Measurements from ENCODE around the gene SVBP. TPM values are rescaled to one million over a fixed set of nuclear protein-coding genes. Genes with fewer than 3 reads are reported as not detected.

The SVBP gene
- total RNA-seq, 1 experiment from 2014 or later = 18.6 TPM

- no peak overlapping the region for H3K27ac Mint-ChIP-seq (ENCODE audit: unreplicated experiment)
- Histone ChIP-seq H3K4me1 (no peaks in the 10 kb centered on the region), H3K36me3 (ENCODE audit: control insufficient read depth, insufficient read depth, low read length) (no peaks in the 10 kb centered on the region), H3K4me3 (ENCODE audit: low read depth, low read length) (no peak overlapping the region), H3K9me3 (no peaks in the 10 kb centered on the region), H3K27me3 (replicated peaks; ENCODE audit: control insufficient read depth, insufficient read depth, low read length) (no peaks in the 10 kb centered on the region)
- H3K9me3 Mint-ChIP-seq (ENCODE audit: unreplicated experiment) = no peaks in the 10 kb centered on the region
- TF ChIP-seq, protein P1, sequence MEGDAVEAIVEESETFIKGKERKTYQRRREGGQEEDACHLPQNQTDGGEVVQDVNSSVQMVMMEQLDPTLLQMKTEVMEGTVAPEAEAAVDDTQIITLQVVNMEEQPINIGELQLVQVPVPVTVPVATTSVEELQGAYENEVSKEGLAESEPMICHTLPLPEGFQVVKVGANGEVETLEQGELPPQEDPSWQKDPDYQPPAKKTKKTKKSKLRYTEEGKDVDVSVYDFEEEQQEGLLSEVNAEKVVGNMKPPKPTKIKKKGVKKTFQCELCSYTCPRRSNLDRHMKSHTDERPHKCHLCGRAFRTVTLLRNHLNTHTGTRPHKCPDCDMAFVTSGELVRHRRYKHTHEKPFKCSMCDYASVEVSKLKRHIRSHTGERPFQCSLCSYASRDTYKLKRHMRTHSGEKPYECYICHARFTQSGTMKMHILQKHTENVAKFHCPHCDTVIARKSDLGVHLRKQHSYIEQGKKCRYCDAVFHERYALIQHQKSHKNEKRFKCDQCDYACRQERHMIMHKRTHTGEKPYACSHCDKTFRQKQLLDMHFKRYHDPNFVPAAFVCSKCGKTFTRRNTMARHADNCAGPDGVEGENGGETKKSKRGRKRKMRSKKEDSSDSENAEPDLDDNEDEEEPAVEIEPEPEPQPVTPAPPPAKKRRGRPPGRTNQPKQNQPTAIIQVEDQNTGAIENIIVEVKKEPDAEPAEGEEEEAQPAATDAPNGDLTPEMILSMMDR (IDR thresholded peaks at IDR 0.05; ENCODE audit: insufficient read depth in 1 of 2, low read depth in 1 of 2, low read length in 1 of 2, severe bottlenecking in 1 of 2, unreplicated experiment in 1 of 2) = no peak
- no peaks in the 10 kb centered on the region for H3K4me1 Mint-ChIP-seq (ENCODE audit: low read depth, unreplicated experiment)
- CTCF ChIA-PET = no interaction called here
- no peak overlapping the region for H3K4me3 Mint-ChIP-seq (ENCODE audit: unreplicated experiment)
- POLR2A ChIA-PET = no interaction called here
- no peak for DNase-seq
- H3K36me3 Mint-ChIP-seq (ENCODE audit: insufficient read depth, unreplicated experiment) = no peaks in the 10 kb centered on the region
- no TSS peak for BruUV-seq (replicated peaks)
- no peaks in the 10 kb centered on the region for H3K27me3 Mint-ChIP-seq (ENCODE audit: insufficient read depth, unreplicated experiment)
- intact Hi-C loops (cut with micrococcal nuclease; ENCODE audit: unreplicated experiment) = no loop called here
These were observed 23.8 kb upstream of the SVBP start for GRCh38 chr1:42841010-42841409.

DNA sequence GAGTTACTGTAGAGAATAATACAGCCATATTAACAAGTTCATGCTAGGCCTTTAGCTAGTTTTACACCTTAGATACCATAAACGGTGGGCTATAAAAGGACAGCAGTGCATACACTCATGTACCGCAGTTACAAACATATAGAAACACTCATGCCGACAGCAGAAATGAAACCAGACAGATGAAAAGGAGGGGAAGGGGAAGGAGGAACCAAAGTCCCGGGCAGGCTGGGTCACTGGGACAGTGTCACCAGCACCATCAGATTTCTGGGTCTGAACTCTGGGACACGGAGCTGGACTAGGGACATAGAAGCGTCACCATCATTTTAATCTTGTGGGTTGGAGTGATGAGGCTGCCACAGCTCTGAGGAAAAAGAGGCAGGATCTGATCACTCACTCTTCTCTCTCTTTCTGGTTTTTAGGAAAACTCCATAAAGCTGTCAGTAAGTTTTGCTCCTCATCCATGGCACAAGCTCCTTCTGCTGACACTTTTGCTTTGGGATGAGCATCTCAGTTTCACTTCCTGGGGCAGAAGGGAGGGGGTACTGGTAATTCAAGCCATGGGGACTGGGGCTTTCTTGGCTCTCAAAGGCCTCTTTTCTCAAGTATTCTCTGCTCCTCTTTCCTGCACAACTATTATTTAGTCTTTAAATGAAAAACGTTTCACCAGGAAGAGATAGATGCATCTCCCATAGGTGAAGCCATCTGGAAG, 21.4 kb upstream of the SVBP start:
- H3K9me3 Mint-ChIP-seq (ENCODE audit: unreplicated experiment) = no peaks in the 10 kb centered on the region
- no peaks in the 10 kb centered on the region for H3K27me3 ChIP-seq (replicated peaks; ENCODE audit: control insufficient read depth, insufficient read depth, low read length)
- no peaks in the 10 kb centered on the region for H3K4me1 ChIP-seq
- intact Hi-C loops (cut with micrococcal nuclease; ENCODE audit: unreplicated experiment) = no loop called here
- no peak overlapping the region for H3K4me3 Mint-ChIP-seq (ENCODE audit: unreplicated experiment)
- no peak overlapping the region for H3K27ac Mint-ChIP-seq (ENCODE audit: unreplicated experiment)
- ChIA-PET CTCF (interaction anchor here (0.8 kb wide), 1 partner anchor 8 kb away, joined by 5 read pairs; the partner anchor contains the start of gene ZNF691), POLR2A (no interaction called here)
- TF ChIP-seq, protein P1 (IDR thresholded peaks at IDR 0.05; ENCODE audit: insufficient read depth in 1 of 2, low read depth in 1 of 2, low read length in 1 of 2, severe bottlenecking in 1 of 2, unreplicated experiment in 1 of 2) = no peak
- no peaks in the 10 kb centered on the region for H3K4me1 Mint-ChIP-seq (ENCODE audit: low read depth, unreplicated experiment)
- H3K36me3 ChIP-seq (ENCODE audit: control insufficient read depth, insufficient read depth, low read length) = no peaks in the 10 kb centered on the region
- no peaks in the 10 kb centered on the region for H3K9me3 ChIP-seq
- H3K27me3 Mint-ChIP-seq (ENCODE audit: insufficient read depth, unreplicated experiment) = no peaks in the 10 kb centered on the region
- DNase-seq = no peak
- no peak overlapping the region for H3K4me3 ChIP-seq (ENCODE audit: low read depth, low read length)
- no peaks in the 10 kb centered on the region for H3K36me3 Mint-ChIP-seq (ENCODE audit: insufficient read depth, unreplicated experiment)
- BruUV-seq (replicated peaks) = no TSS peak

DNA sequence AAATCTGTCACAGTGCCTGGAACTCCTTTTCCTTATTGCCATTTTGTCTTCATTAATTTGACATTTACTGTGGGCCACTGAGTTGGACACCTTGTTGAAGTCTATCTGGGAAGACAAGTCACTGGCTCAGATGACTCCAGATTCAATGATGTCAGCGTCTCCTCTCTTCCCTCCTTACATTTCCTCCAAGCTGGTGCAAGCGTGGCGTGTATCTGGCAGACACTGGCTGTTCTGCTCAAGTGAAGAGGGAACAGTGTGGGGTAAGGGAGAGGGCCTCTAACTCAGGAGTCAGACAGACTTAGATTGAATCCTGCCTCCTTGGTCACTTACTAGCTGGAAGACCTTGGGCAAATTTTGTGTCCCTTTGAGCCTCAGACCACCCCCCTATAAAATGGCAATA, 20.5 kb upstream of the SVBP start:
- Histone ChIP-seq H3K4me3 (ENCODE audit: low read depth, low read length) (no peak overlapping the region), H3K27me3 (replicated peaks; ENCODE audit: control insufficient read depth, insufficient read depth, low read length) (no peaks in the 10 kb centered on the region), H3K4me1 (no peaks in the 10 kb centered on the region), H3K9me3 (no peaks in the 10 kb centered on the region), H3K36me3 (ENCODE audit: control insufficient read depth, insufficient read depth, low read length) (no peaks in the 10 kb centered on the region)
- Mint-ChIP-seq H3K9me3 (ENCODE audit: unreplicated experiment) (no peaks in the 10 kb centered on the region), H3K36me3 (ENCODE audit: insufficient read depth, unreplicated experiment) (no peaks in the 10 kb centered on the region), H3K4me3 (ENCODE audit: unreplicated experiment) (no peak overlapping the region), H3K27me3 (ENCODE audit: insufficient read depth, unreplicated experiment) (no peaks in the 10 kb centered on the region), H3K27ac (ENCODE audit: unreplicated experiment) (no peak overlapping the region), H3K4me1 (ENCODE audit: low read depth, unreplicated experiment) (no peaks in the 10 kb centered on the region)
- POLR2A ChIA-PET = interaction anchor here (0.5 kb wide), 1 partner anchor 15 kb away, joined by 3 read pairs; no protein-coding TSS in a partner anchor
- no TSS peak for BruUV-seq (replicated peaks)
- TF ChIP-seq, protein P1 (IDR thresholded peaks at IDR 0.05; ENCODE audit: insufficient read depth in 1 of 2, low read depth in 1 of 2, low read length in 1 of 2, severe bottlenecking in 1 of 2, unreplicated experiment in 1 of 2) = no peak
- intact Hi-C loops (cut with micrococcal nuclease; ENCODE audit: unreplicated experiment) = no loop called here
- CTCF ChIA-PET = interaction anchor here (0.8 kb wide), 1 partner anchor 9 kb away, joined by 5 read pairs; the partner anchor contains the start of gene ZNF691
- DNase-seq = no peak
